Middle frontal gyrus (tissue), 1 donor: ENCODE data around the gene SPTB.

Experiments
- DNase-seq: peaks from one replicate; pipeline ENCODE4 v3.0.0-alpha.2; 2015; ENCODE audit warnings: low spot score; ENCODE audit errors: extremely low spot score

The SPTB gene

DNA sequence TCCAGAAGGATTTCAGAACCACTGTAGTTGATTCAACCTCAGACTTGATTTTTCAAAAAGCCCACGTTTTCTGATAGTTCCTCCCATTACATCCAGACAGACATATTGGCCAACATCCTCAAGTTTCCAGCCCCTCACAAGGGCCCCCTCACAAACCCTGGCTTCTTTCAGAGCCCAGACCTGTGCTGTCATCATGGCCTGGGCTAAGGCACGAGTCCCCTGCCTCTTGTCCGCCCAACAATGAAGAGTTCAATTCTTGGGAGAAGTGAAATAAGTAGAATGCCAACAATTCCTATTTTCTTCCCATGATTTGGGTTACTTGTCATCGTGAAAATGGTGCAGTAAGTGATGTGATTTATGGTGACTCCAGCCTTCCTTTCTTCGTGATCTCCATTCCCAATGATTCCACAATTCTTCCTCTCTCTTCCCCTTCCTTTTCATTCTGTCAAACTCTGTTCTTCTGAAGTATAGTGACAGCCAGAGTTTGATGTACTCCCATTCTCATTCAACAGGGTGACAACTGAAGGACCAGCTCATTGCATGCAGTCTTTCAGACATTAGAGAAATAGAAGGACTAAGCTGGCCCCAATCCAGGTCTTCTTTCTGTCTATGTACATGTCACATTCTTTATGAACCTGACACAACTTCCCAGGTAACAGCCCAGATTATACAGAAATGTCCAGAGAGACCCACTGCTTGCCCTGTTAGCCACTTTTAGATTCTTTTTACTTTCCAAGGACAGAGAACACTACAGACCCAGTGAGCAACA, 29.2 kb downstream of the SPTB start:
- DNase-seq = no peak

DNA sequence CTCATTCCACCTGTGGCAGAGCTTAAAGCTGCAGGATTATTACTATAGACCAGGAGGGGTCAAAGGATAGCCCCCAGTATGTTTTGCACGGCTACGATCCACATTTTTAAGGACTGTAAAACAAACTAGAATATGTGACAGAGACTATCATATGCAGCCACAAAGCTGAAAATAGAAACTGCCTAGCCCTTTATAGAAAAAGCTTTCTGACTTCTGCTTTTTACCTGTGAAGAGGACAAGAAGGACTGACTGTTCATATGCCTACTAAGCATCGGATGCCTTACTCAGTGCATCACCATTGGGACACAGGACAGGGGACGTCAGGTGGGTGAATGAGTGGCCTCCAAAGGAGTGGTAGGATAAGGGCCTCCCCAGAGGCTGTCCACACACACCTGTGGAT, 29.8 kb downstream of the SPTB start:
- DNase-seq = no peak

DNA sequence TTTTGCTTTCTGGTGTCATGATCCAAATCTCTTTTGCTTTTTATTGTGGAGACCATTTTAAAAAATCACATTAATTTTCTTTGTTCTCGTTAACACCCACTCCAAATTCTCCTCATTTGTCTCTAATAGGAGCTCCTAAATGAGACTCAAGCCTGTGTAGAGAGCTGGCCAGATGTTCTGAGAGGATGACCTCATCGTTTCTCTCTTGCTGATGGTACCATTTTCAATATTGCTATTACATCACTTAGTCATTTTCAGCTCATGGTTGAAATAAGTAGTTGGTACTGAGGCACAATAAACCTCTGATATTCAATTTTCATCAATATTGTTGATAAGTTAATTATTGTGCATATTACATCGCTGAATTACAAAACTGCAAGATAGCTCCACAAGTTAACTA, 31.5 kb downstream of the SPTB start:
- DNase-seq = no peak

DNA sequence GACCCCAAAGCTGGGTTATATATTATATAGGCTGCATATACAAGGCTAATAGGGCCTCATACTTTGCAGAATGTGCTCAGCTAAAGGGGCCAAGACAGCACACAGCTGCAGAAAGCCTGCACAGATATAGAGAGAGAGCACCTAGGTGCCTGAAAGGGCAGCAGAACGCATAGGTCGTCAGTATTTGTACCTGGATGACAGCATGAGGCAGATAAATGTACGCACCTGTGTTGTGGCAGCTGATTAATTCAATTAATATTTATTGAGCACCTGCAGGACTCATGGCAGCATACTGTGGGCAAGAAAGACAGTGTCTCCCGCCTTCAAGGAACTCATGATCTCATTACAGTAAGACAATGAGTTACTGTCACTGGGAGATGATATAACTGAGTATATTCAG, 33.4 kb downstream of the SPTB start:
- DNase-seq = no peak

DNA sequence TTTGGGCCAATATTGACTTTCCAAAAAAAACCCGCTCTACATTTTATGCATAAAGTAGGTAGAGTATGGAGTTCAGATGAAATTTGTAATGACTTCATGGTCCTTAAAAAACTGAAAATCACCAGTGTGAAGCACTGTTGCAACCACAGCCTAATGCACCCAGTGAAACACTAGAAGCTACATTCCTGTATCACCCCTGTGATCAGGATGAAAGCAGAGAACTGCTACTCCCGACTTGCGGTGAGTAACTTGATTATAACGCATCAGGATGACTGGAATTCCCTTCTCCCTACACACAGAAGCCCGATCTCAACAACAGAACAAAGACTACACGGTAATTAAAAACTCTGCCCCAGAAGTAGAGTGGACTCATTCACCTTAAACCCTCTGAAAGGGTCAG, 33.8 kb downstream of the SPTB start:
- no peak for DNase-seq

DNA sequence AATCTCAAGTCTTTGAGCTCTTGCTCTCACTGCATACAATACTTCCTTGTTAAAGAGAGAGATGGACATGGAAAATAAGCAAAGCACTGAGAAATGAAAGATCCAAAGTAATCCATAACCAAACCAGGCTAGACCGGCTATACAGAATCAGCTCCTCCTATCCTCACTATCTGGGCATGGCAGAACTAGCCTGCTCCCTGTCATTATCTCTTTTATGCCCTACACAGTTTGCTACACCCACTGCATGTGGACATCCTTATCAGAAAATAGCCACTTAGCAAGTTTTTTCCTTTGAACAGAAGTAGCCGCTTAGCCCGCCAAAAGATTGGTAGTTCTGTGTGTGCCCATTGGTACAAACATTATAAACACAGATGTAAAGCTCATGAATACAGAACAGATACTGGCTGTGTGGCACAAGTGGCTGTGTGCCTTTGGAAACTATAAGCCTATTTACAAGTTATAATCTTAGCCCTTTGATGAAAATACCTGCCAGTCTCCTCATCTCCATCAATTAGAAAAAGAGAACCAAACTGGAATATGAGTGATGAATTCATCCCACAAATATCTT, 34.7 kb downstream of the SPTB start:
- DNase-seq = no peak

DNA sequence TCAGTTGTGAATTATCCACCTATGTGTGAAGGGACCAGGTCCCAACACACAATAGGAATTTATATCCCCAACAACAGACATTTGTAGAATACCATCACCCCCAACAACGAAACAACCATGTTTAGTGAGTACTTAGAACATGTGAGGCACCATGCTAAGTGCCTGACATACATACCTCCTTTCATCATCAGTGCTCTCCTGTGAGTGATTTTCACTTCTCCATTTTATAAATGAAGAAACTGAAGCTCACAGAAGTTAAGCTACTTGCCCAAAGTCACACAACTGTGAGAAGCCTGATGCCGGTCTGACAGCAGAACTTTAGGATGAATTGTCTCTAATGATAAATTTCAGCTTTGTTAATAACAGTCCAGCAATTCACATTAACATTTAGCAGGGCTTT, 35.4 kb downstream of the SPTB start:
- DNase-seq = no peak

DNA sequence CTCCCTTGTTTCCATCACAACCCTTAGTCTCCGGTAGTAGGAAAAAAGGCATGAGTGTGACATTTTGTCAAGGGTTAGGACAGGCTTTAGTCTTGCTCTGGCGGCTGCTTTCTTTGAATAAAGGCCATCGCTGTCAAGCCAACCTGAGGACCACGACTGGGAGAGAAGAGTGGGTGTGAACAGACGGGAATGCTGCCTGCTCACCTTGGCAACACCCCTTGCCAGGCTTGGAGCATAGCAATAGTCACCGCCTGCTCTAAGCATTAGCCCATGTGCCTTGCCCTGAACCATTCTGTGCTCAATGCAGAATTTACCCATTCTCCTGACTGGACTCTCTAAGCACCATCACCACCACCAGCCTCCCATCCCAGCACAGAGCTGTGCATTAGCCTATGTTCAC, 36.2 kb downstream of the SPTB start:
- no peak for DNase-seq

DNA sequence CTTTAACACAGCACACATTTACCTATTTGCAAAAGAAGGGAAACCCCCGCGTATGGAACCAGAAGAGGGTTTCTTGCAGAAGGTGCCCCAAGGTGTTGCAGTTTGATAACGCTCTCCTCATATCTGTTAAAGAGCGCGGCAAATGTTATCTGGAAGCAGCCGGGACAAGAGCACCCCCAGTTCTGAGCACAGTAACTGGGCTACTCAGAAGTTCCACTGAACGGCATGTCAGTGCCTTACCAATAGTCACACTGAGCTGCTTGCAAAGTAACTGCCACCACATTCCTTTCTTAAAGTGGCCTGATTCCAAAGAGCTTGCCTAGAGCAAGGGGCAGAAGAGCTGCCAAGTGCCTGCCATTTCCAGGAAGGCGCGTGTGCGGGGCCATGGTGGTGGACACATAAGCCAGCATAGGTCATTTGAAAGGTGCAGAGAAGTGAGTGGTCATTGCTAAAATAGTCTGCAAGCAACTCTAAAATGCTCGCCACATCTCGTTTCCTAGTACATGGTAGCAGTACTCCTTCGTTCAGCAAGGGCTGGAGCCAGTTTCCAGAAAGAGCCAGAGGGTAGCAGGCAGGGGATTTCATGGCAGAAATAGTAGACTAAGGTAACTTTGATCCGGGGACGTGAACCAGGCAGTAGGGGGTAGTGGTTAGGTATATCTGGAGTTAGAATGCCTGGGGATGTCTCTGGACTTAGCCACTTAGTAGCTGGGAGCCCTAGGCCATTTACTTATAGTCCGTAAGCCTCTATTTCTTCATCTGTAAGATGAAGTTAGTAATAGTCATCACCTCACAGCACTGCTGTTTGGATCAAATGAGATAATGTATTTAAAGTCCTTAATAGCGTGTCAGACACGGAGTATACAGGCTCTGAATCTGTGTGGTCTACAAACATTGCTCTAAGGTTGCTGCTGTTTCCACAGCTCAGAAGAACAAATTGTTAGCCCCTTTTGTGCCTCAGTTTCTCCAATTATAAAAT, 37.6 kb downstream of the SPTB start:
- DNase-seq = no peak

DNA sequence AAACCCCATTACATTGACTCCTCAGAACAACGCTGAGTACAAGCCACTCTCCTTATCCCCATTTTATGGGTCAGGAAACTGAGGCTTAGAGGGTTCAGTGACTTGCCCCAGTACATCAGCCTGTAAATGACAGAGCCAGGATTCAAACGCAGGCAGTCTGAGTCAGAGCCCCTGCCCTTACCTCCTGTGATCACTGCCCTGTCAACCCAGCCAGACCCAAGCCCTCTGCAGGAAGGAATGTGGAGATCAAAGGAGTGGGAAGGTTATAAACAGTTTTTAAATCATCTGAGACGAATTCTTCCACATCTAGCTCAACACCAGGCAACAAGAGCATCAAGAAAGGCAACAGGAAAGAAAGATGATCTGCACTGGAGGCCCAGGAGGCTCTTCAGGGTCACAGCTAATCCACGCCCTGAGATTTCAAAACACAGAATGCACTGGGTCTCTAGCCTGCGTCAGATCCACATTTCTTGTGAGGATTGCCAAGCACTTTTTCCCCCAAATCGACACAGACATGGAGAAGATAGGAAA, 38.5 kb downstream of the SPTB start:
- no peak for DNase-seq

DNA sequence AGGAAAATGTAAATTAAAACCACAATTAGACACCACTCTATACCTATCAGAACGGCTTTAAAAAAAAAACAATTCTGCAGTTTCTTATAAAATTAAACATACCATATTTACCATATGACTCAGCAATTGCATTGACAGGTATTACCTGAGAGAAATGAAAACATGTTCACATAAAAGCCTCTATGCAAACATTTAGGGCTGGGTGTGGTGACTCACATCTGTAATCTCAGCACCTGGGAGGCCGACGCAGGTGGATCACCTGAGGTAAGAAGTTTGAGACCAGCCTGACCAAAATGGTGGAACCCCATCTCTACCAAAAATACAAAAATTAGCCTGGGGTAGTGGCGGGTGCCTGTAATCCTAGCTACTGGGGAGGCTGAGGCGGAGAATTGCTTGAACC, 41.1 kb downstream of the SPTB start:
- DNase-seq = no peak

DNA sequence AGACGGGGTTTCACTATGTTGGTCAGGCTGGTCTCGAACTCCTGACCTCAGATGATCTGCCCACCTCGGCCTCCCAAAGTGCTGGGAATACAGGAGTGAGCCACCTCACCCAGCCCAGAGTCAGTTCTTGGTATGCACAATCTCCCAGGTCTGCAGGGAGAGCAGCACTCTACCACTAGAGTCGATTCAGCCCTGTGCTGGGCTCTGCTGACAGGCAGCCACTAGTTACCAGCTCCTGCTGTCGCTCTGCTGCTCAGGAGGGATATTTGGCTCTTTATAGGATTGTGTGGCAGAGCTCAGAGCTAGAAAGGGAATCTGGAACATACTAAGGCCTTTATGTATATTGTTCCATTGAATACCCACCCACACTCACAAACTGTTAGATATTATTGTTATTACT, 44.3 kb downstream of the SPTB start:
- no peak for DNase-seq

DNA sequence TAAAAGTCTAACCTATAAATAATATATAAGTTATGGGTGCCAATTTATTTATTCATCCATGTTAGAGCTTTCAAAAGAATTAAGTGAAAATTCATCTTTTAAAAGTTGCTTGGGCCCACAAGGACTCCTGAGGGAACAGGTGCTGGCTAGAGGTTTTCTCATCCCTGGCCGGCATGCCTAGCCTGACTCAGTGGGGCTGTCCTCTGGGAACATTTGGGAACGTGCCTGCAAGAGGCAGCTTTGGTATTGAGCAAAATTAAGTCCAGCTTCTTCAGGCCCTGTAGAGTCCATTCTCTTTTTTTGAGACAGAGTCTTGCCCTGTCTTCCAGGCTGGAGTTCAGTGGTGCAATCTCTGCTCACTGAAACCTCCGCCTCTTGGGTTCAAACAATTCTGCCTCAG, 44.7 kb downstream of the SPTB start:
- no peak for DNase-seq

DNA sequence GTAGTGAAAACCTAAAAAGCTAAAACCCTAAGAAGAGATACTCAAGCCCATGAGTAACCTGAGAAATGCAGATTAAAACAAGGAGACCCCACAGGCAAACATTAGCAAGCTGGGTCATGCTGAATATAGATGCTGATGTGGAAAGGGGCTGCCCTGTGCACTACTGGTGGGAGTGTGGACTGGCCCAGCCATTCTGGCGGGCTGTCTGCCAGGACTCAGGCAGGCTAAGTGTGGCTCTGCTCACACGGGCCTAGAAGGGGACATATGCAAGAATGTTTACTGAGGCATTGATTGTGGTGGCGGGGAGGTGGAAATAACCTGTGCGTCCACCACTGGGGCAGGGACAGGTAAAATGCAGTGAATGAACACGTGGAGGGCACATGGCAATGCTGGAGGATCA, 48.3 kb downstream of the SPTB start:
- no peak for DNase-seq

DNA sequence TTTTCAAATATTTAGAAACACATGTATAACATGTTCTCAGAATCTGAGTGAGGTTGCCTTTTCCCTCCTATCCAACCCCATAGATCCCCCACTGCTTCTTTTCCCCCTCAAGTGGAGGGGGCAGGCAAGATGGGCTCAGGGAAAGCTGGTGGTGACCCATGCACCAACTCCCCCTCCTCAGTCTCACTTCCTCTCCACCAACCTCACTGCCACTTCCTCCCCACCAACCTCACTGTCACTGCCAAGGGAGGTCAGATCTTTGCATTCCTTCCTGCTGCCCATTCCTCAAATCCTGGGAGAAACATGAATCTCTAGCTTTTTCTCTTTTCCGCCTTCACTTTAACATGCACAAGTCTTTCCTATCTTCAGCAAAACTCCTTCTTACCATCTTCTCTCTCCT, 48.7 kb downstream of the SPTB start:
- no peak for DNase-seq

DNA sequence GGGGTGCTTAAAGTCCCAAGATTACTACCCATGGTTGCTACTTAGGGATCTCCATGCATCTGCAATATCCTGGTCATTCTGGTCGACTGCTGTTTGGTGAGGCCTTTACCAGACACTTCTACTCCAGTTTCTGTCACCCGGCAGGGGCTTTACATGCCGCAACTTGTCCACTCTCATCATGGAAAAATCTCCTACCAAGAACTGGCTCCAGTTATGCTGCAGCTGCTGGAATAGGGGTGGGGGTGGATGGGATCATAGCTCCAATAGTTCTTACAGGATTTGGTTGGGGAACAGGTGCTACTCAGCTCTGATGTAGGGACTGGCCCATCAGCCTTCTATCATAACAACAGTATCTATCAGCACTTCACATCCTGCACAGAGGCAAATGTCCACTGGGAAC, 51.6 kb downstream of the SPTB start:
- DNase-seq = no peak

DNA sequence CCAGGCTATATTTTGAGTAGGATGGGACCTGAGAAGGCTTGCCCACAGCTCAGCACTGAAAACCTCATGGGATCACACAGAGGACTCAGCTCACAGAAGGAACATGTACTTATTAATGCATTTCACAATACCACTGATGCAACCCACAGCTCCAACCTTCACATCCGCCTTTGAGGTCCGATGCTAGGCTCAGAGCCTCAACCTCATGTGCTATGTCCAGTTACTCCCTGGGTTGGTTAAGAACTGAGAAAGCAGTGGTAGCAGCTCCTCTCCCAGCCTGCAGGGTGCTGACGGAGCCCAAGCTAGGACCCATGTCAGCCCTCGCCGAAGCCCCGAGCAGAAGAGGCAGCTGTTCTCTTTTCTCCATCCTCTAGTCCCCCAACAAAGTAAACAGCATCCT, 52.9 kb downstream of the SPTB start:
- no peak for DNase-seq

DNA sequence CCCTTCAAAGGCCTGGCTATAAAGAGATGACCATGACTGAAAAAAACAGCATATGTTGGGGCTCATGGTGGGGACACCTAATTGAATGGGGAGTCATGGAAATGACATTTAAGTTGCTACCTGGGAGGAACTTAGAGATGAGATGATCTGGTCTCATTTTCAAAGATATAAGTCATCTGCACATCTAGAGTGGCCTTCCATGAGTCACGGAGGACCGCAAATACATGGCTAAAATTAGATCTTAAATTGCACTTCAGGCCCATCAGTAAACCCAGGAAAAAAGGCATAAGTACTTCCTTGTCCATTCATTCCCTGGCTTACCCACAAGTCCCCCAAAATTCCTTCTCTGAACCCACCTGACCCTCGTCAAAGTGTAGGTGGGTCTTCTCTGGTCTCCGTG, 53.4 kb downstream of the SPTB start:
- DNase-seq = no peak

DNA sequence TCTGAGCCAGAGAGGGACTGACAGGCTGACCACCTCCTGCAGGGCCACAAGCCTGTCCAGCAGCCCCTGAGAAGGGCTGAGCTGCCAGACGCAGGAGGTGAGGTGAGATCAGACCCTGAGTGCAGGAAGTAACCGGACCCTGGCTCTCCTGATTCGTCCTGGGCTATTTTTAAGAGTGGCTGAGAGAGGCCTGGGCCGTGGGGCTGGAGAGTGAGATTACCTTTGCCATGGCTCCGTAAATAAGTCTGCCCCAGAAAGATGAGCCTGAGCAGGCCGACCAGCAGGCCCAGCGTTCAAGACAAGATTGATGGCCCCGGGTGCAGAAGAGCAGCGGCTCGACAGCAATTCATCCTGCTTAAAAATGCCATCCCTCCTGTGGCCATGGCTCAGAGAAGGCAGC, 54.2 kb downstream of the SPTB start:
- no peak for DNase-seq

DNA sequence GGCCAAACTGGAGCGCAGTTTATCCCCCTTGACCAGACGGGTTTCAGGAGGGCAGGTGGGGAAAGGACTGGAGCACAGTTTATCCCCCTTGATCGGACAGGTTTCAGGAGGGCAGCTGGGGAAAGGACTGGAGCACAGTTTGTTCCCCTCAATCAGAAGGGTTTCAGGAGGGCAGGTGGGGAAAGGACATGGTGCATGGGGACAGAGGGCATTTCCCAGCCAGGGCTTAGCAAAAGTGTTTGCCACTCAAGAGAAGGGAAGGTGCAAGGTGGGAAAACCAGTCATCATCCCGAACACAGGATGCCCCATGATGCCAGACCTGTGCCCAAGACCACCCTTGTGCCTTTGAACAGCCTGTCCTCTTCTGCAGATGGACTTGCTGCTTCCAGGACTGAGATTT, 54.7 kb downstream of the SPTB start:
- no peak for DNase-seq

DNA sequence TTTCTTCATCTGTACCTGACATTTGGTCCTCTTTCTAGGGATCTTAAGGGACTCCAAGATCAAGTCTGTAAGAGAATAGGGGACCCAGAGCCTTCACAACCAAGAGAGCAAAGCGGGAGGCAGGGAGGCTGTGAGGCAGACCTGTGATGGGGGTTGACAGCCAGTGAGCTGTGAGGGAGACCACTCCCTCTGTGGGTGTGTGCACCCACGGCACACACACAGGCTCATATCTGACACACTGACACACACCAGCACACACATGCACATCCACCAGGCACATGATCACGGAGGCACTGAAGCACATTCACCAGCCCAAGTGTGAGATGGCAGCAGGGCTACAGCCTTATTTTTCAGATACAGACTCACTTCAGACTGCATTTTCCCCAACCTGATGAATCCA, 55.2 kb downstream of the SPTB start:
- DNase-seq = no peak

DNA sequence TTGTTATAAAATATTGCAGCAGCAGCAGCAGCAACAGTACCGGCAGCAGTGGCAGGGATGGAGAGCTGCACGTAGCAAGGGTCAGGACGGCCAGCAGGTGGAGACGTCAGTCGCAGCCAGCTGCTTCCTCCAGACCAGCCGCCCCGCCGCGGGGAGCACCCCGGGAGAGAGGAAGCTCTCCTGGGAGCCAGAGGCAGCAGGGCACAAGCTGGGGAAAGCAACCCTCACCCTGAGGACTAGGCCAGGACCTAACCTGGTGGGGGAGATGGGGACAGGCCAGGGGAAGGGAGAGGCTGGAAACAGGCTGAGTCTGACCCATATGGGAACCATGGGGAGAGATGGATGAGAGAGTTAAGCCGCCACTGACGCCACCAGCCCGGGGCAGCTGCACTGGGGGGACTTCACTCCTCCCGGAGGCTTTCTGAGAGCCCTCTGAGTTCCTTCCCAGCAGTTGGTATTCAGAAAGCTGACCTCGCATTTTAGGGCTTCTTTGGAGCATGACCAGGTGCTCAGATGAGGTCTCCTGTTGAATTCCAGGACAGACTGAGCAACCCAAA, 56.3 kb downstream of the SPTB start:
- DNase-seq = peak; percentile 13
